Skin of body (tissue), 2 donors: ENCODE measurements around the gene LYRM4. TPM values are rescaled to one million over a fixed set of nuclear protein-coding genes. Genes with fewer than 3 reads are reported as not detected.
"Not testable (repeated sequence)": the region's sequence is repeated elsewhere in the genome, so short reads cannot be mapped to it uniquely, and the experiment has no call there.

ENCODE experiments used
- DNase-seq: peaks from one replicate; lab custom pipeline; 2025; lab: John Stamatoyannopoulos, UW
- total RNA-seq: library from RNA; depleted of rRNA; stranded (reverse); fragments of >200 nt; gene quantifications from one replicate; pipeline ENCODE4 v1.2.3, GENCODE V29; 2014

Gene LYRM4
- total RNA-seq, 1 donor from 2014 or later = 12.8 TPM

GRCh38 chr6:5082487-5083306 lies 178.1 kb downstream of the LYRM4 start:
- no peak for DNase-seq

- no peak for DNase-seq
Observed at GRCh38 chr6:5081955-5082354, 178.8 kb downstream of the LYRM4 start.

GRCh38 chr6:5081182-5081581 lies 179.6 kb downstream of the LYRM4 start:
- no peak for DNase-seq

- no peak for DNase-seq
Observed at GRCh38 chr6:5080574-5080973, 180.2 kb downstream of the LYRM4 start.

GRCh38 chr6:5079692-5080091 lies 181.1 kb downstream of the LYRM4 start:
- no peak for DNase-seq

GRCh38 chr6:5078121-5078669 lies 182.6 kb downstream of the LYRM4 start:
- DNase-seq = no peak

- DNase-seq = no peak
Observed at GRCh38 chr6:5076931-5077330, 183.8 kb downstream of the LYRM4 start.

GRCh38 chr6:5073992-5074391 lies 186.8 kb downstream of the LYRM4 start:
- DNase-seq = no peak

- no peak for DNase-seq
Observed at GRCh38 chr6:5072440-5072839, 188.3 kb downstream of the LYRM4 start.

- DNase-seq = no peak
Observed at GRCh38 chr6:5071216-5071615, 189.5 kb downstream of the LYRM4 start.

GRCh38 chr6:5068153-5068751 lies 192.5 kb downstream of the LYRM4 start:
- DNase-seq = no peak

- DNase-seq = no peak
Observed at GRCh38 chr6:5067305-5067704, 193.4 kb downstream of the LYRM4 start.

GRCh38 chr6:5066456-5067093 lies 194.2 kb downstream of the LYRM4 start:
- DNase-seq = no peak

- DNase-seq = no peak
Observed at GRCh38 chr6:5063617-5064016, 197.1 kb downstream of the LYRM4 start.

GRCh38 chr6:5061152-5061551 lies 199.6 kb downstream of the LYRM4 start:
- DNase-seq = no peak

GRCh38 chr6:5060439-5060838 lies 200.3 kb downstream of the LYRM4 start:
- DNase-seq = not testable (repeated sequence)

- DNase-seq = no peak
Observed at GRCh38 chr6:5059036-5059896, 201.5 kb downstream of the LYRM4 start.
